ENCODE measurements around the gene DPP4. TPM values are rescaled to one million over a fixed set of nuclear protein-coding genes. Genes with fewer than 3 reads are reported as not detected.

Gene DPP4
- total RNA-seq, 2 experiments from 2014 or later, result not detected

GRCh38 chr2:162092658-162093556, 18.9 kb upstream of the DPP4 start:
- POLR2A ChIA-PET, result no interaction called here
- CTCF ChIA-PET (ENCODE audit: unreplicated experiment), result no interaction called here
- no TSS peak for BruUV-seq (replicated peaks)
- Histone ChIP-seq H3K4me2 (ENCODE audit: low read length) (no peak overlapping the region), H4K20me1 (ENCODE audit: insufficient read depth, low read length) (no peaks in the 10 kb centered on the region), H2AFZ (ENCODE audit: low read length) (no peak overlapping the region), H3K79me2 (ENCODE audit: insufficient read depth, low read depth, low read length) (no peaks in the 10 kb centered on the region), H3K27ac (ENCODE audit: low read depth, low read length, poor library complexity, severe bottlenecking) (no peak overlapping the region), H3K4me3 (ENCODE audit: low read depth, low read length, poor library complexity, severe bottlenecking) (no peak overlapping the region), H3K4me1 (ENCODE audit: insufficient read depth, low read length, poor library complexity, severe bottlenecking) (no peaks in the 10 kb centered on the region), H3K9me3 (ENCODE audit: low read length) (no peaks in the 10 kb centered on the region), H3K9me2 (ENCODE audit: insufficient read depth, low read length) (no peaks in the 10 kb centered on the region), H3K36me3 (ENCODE audit: insufficient read depth, low read length) (no peaks in the 10 kb centered on the region)
- intact Hi-C loops (cut with micrococcal nuclease; ENCODE audit: unreplicated experiment), result no loop called here
- no peak for DNase-seq (ENCODE audit: low spot score)
- no peak for TF ChIP-seq EZH2phosphoT487 (IDR thresholded peaks at IDR 0.05; ENCODE audit: borderline replicate concordance, low read depth, low read length)
- no peak for TF ChIP-seq CTCF (conservative IDR thresholded peaks at IDR 0.05; ENCODE audit: low read length)

GRCh38 chr2:162092008-162092390, 18.0 kb upstream of the DPP4 start:
- Histone ChIP-seq H3K27ac (ENCODE audit: low read depth, low read length, poor library complexity, severe bottlenecking) (no peak overlapping the region), H3K4me2 (ENCODE audit: low read length) (no peak overlapping the region), H2AFZ (ENCODE audit: low read length) (no peak overlapping the region), H3K4me3 (ENCODE audit: low read depth, low read length, poor library complexity, severe bottlenecking) (no peak overlapping the region), H3K4me1 (ENCODE audit: insufficient read depth, low read length, poor library complexity, severe bottlenecking) (no peaks in the 10 kb centered on the region), H3K79me2 (ENCODE audit: insufficient read depth, low read depth, low read length) (no peaks in the 10 kb centered on the region), H3K36me3 (ENCODE audit: insufficient read depth, low read length) (no peaks in the 10 kb centered on the region), H3K9me2 (ENCODE audit: insufficient read depth, low read length) (no peaks in the 10 kb centered on the region), H3K9me3 (ENCODE audit: low read length) (no peaks in the 10 kb centered on the region), H4K20me1 (ENCODE audit: insufficient read depth, low read length) (no peaks in the 10 kb centered on the region)
- DNase-seq (ENCODE audit: low spot score), result no peak
- BruUV-seq (replicated peaks), result no TSS peak
- no peak for TF ChIP-seq EZH2phosphoT487 (IDR thresholded peaks at IDR 0.05; ENCODE audit: borderline replicate concordance, low read depth, low read length)
- no peak for TF ChIP-seq CTCF (conservative IDR thresholded peaks at IDR 0.05; ENCODE audit: low read length)
- intact Hi-C loops (cut with micrococcal nuclease; ENCODE audit: unreplicated experiment), result no loop called here
- ChIA-PET POLR2A (no interaction called here), CTCF (ENCODE audit: unreplicated experiment) (no interaction called here)

GRCh38 chr2:162091325-162092007, 17.5 kb upstream of the DPP4 start:
- Histone ChIP-seq H3K9me2 (ENCODE audit: insufficient read depth, low read length) (no peaks in the 10 kb centered on the region), H2AFZ (ENCODE audit: low read length) (no peak overlapping the region), H3K9me3 (ENCODE audit: low read length) (no peaks in the 10 kb centered on the region), H3K4me1 (ENCODE audit: insufficient read depth, low read length, poor library complexity, severe bottlenecking) (no peaks in the 10 kb centered on the region), H4K20me1 (ENCODE audit: insufficient read depth, low read length) (no peaks in the 10 kb centered on the region), H3K36me3 (ENCODE audit: insufficient read depth, low read length) (no peaks in the 10 kb centered on the region), H3K79me2 (ENCODE audit: insufficient read depth, low read depth, low read length) (no peaks in the 10 kb centered on the region), H3K27ac (ENCODE audit: low read depth, low read length, poor library complexity, severe bottlenecking) (no peak overlapping the region), H3K4me2 (ENCODE audit: low read length) (no peak overlapping the region), H3K4me3 (ENCODE audit: low read depth, low read length, poor library complexity, severe bottlenecking) (no peak overlapping the region)
- ChIA-PET POLR2A (no interaction called here), CTCF (ENCODE audit: unreplicated experiment) (no interaction called here)
- no TSS peak for BruUV-seq (replicated peaks)
- DNase-seq (ENCODE audit: low spot score), result no peak
- TF ChIP-seq CTCF (conservative IDR thresholded peaks at IDR 0.05; ENCODE audit: low read length) (0 out of 2 replicates have a peak, but pooled peaks have one; percentile 25), EZH2phosphoT487 (IDR thresholded peaks at IDR 0.05; ENCODE audit: borderline replicate concordance, low read depth, low read length) (no peak)
- intact Hi-C loops (cut with micrococcal nuclease; ENCODE audit: unreplicated experiment), result no loop called here

Measured in OCI-LY7 (cell line).